OCI-LY3 (cell line): Measurements from ENCODE around the gene KCNH2.

Experiments
- H2AFZ ChIP-seq: fragments of 200-600, 300-600 bp; shearing (Covaris generic); 2 replicates; pipeline ENCODE4 v1.6.0; 2014; ENCODE audit warnings: antibody characterized with exemption, low read depth, low read length
- H3K27ac ChIP-seq: fragments of 200-600, 300-600 bp; sonication (generic); 2 replicates; pipeline ENCODE4 v1.5.1; 2014; ENCODE audit warnings: mild to moderate bottlenecking, low read length, moderate library complexity, mixed read lengths
- H3K27me3 ChIP-seq: fragments of 200-600, 300-600 bp; sonication (generic); 2 replicates; pipeline ENCODE4 v1.6.1; 2014; ENCODE audit warnings: low read depth, low read length, mixed read lengths
- H3K36me3 ChIP-seq: fragments of 200-600, 300-600 bp; sonication (generic); replicated peaks from 2 replicates; pipeline ENCODE3; 2014; ENCODE audit warnings: low read depth, low read length, mixed read lengths
- H3K4me1 ChIP-seq: fragments of 300-600, 200-600 bp; sonication (generic); 2 replicates; pipeline ENCODE4 v1.6.1; 2014; ENCODE audit warnings: low read length, mixed read lengths
- H3K4me2 ChIP-seq: fragments of 200-600, 300-600 bp; sonication (generic); 2 replicates; pipeline ENCODE4 v1.6.1; 2014; ENCODE audit warnings: low read length, mixed read lengths
- H3K4me3 ChIP-seq: fragments of 300-600, 200-600 bp; sonication (generic); 2 replicates; pipeline ENCODE4 v1.5.1; 2014; ENCODE audit warnings: antibody characterized with exemption, mild to moderate bottlenecking, low read length, moderate library complexity
- H3K79me2 ChIP-seq: fragments of 300-600, 200-600 bp; shearing (Covaris generic); 2 replicates; pipeline ENCODE4 v1.6.1; 2014; ENCODE audit warnings: mild to moderate bottlenecking, low read length, mixed read lengths
- H3K9ac ChIP-seq: fragments of 300-600, 200-600 bp; shearing (Covaris generic); 2 replicates; pipeline ENCODE4 v1.6.0; 2014; ENCODE audit warnings: mild to moderate bottlenecking, low read length, moderate library complexity
- H3K9me3 ChIP-seq: fragments of 200-600, 300-600 bp; shearing (Covaris generic); 2 replicates; pipeline ENCODE4 v1.6.1; 2014; ENCODE audit warnings: low read length, mixed read lengths; ENCODE audit not compliant: insufficient read depth
- H4K20me1 ChIP-seq: fragments of 200-600, 300-600 bp; sonication (generic); 2 replicates; pipeline ENCODE4 v1.6.1; 2016; ENCODE audit warnings: low read length, mixed read lengths; ENCODE audit not compliant: insufficient read depth
- EZH2phosphoT487 ChIP-seq: fragments of 200-600 bp; shearing (Covaris generic); IDR thresholded peaks from 2 replicates; pipeline ENCODE4 v1.6.1; 2018; ENCODE audit warnings: antibody characterized with exemption, mixed run types, low read depth
- TF ChIP-seq, protein P1 (sequence below): fragments of 200-600, 300-600 bp; sonication (generic); IDR thresholded peaks from 2 replicates; pipeline ENCODE4 v1.5.1; 2014; ENCODE audit warnings: antibody characterized with exemption, low read length, low read depth

KCNH2 gene

DNA sequence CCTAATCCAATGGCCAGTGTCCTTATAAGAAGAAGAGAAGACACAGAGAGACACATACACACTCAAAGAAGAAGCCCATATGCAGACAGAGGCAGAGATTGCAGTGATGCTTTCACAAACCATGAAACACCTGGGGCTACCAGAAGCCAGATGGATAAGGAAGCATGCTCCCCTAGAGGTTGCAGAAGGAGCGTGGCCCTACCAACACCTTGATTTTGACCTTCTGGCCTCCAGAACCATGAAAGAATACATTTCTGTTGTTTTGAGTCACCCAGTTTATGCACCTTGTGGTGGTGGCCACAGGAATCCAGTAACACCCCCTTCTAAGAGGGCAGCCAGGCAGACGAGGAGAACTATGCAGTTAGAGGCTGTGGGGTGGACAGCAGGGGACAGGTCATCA lies 82.3 kb downstream of the KCNH2 start:
- Histone ChIP-seq H3K79me2 (no peaks in the 10 kb centered on the region), H4K20me1 (no peaks in the 10 kb centered on the region), H3K4me3 (no peak overlapping the region), H3K27ac (no peak overlapping the region), H3K9me3 (peaks cover 5% of the 10 kb centered on the region; the same call in 1 of the 2 replicates), H3K9ac (no peak overlapping the region), H2AFZ (no peak overlapping the region), H3K4me2 (no peak overlapping the region), H3K36me3 (no peaks in the 10 kb centered on the region), H3K4me1 (peaks cover 35% of the 10 kb centered on the region), H3K27me3 (no peaks in the 10 kb centered on the region)
- TF ChIP-seq EZH2phosphoT487: no peak
- TF ChIP-seq, protein P1, sequence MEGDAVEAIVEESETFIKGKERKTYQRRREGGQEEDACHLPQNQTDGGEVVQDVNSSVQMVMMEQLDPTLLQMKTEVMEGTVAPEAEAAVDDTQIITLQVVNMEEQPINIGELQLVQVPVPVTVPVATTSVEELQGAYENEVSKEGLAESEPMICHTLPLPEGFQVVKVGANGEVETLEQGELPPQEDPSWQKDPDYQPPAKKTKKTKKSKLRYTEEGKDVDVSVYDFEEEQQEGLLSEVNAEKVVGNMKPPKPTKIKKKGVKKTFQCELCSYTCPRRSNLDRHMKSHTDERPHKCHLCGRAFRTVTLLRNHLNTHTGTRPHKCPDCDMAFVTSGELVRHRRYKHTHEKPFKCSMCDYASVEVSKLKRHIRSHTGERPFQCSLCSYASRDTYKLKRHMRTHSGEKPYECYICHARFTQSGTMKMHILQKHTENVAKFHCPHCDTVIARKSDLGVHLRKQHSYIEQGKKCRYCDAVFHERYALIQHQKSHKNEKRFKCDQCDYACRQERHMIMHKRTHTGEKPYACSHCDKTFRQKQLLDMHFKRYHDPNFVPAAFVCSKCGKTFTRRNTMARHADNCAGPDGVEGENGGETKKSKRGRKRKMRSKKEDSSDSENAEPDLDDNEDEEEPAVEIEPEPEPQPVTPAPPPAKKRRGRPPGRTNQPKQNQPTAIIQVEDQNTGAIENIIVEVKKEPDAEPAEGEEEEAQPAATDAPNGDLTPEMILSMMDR: no peak
